NT2/D1 (cell line): ENCODE results near the gene ARHGEF10L.

ENCODE experiments used
- DNase-seq: peaks from one replicate; pipeline ENCODE4 v3.0.0-alpha.2; 2011; ENCODE audit warnings: low read depth, low spot score
- H3K27me3 ChIP-seq: 2 replicates; pipeline ENCODE4 v1.6.0; 2011; ENCODE audit warnings: mild to moderate bottlenecking; ENCODE audit not compliant: insufficient read length, insufficient read depth
- H3K36me3 ChIP-seq: 2 replicates; pipeline ENCODE4 v1.6.1; 2011; ENCODE audit warnings: mild to moderate bottlenecking, low read length, mixed read lengths; ENCODE audit not compliant: insufficient read depth, insufficient read length
- H3K4me1 ChIP-seq: 2 replicates; pipeline ENCODE4 v1.5.1; 2011; ENCODE audit not compliant: insufficient read depth, insufficient read length
- H3K4me3 ChIP-seq: 2 replicates; pipeline ENCODE4 v1.5.1; 2011; ENCODE audit warnings: low read depth; ENCODE audit not compliant: insufficient read length
- H3K9ac ChIP-seq: 2 replicates; pipeline ENCODE4 v1.6.0; 2011; ENCODE audit warnings: low read depth; ENCODE audit not compliant: insufficient read length
- H3K9me3 ChIP-seq: 2 replicates; pipeline ENCODE4 v1.5.1; 2011; ENCODE audit warnings: mild to moderate bottlenecking, low read length; ENCODE audit not compliant: insufficient read depth
- SUZ12 ChIP-seq: IDR thresholded peaks from 2 replicates; pipeline ENCODE4 v1.6.1; 2011; ENCODE audit not compliant: insufficient read length, insufficient read depth; ENCODE audit errors: extremely low read depth
- YY1 ChIP-seq: IDR thresholded peaks from 2 replicates; pipeline ENCODE4 v1.6.1; 2011; ENCODE audit not compliant: insufficient read length, insufficient read depth
- ZNF274 ChIP-seq: IDR thresholded peaks from 2 replicates; pipeline ENCODE4 v1.6.1; 2011; ENCODE audit warnings: mild to moderate bottlenecking, low read depth, low read length

ARHGEF10L gene

GRCh38 chr1:17575797-17576518 is 36.5 kb downstream of the ARHGEF10L start:
- Histone ChIP-seq H3K36me3 (no peaks in the 10 kb centered on the region), H3K27me3 (no peaks in the 10 kb centered on the region), H3K9me3 (no peaks in the 10 kb centered on the region), H3K4me3 (no peak overlapping the region), H3K9ac (no peak overlapping the region), H3K4me1 (peaks cover 34% of the 10 kb centered on the region)
- TF ChIP-seq SUZ12, result no peak
- TF ChIP-seq ZNF274, result no peak
- no peak for TF ChIP-seq YY1
- DNase-seq, result no peak

GRCh38 chr1:17576519-17576853 is 37.0 kb downstream of the ARHGEF10L start:
- Histone ChIP-seq H3K9ac (no peak overlapping the region), H3K4me1 (peaks cover 34% of the 10 kb centered on the region)

GRCh38 chr1:17577907-17578297 is 38.4 kb downstream of the ARHGEF10L start:
- no peak overlapping the region for H3K9ac ChIP-seq
- no peak overlapping the region for H3K4me3 ChIP-seq
- H3K27me3 ChIP-seq, result no peaks in the 10 kb centered on the region
- no peak for TF ChIP-seq ZNF274
- no peak for TF ChIP-seq YY1
- TF ChIP-seq SUZ12, result no peak
- H3K4me1 ChIP-seq, result peaks cover 33% of the 10 kb centered on the region
- H3K9me3 ChIP-seq, result no peaks in the 10 kb centered on the region
- no peak for DNase-seq
- H3K36me3 ChIP-seq, result no peaks in the 10 kb centered on the region

More at GRCh38 chr1:17576519-17576853, 37.0 kb downstream of the ARHGEF10L start:
- TF ChIP-seq YY1 (no peak), SUZ12 (no peak), ZNF274 (no peak)
- Histone ChIP-seq H3K4me3 (no peak overlapping the region), H3K36me3 (no peaks in the 10 kb centered on the region), H3K27me3 (no peaks in the 10 kb centered on the region), H3K9me3 (no peaks in the 10 kb centered on the region)
- no peak for DNase-seq

GRCh38 chr1:17579951-17580939 is 40.7 kb downstream of the ARHGEF10L start:
- Histone ChIP-seq H3K9me3 (no peaks in the 10 kb centered on the region), H3K4me3 (no peak overlapping the region), H3K27me3 (no peaks in the 10 kb centered on the region), H3K4me1 (peaks cover 21% of the 10 kb centered on the region), H3K9ac (no peak overlapping the region), H3K36me3 (peaks cover 3% of the 10 kb centered on the region)
- DNase-seq, result no peak
- TF ChIP-seq YY1, result no peak
- TF ChIP-seq SUZ12, result no peak
- TF ChIP-seq ZNF274, result no peak

GRCh38 chr1:17581389-17582123 is 42.1 kb downstream of the ARHGEF10L start:
- H3K4me1 ChIP-seq, result peaks cover 17% of the 10 kb centered on the region
- H3K36me3 ChIP-seq, result peaks cover 10% of the 10 kb centered on the region
- TF ChIP-seq SUZ12 (no peak), YY1 (no peak), ZNF274 (no peak)
- H3K4me3 ChIP-seq, result no peak overlapping the region
- H3K9ac ChIP-seq, result no peak overlapping the region
- no peaks in the 10 kb centered on the region for H3K9me3 ChIP-seq
- DNase-seq, result no peak
- H3K27me3 ChIP-seq, result no peaks in the 10 kb centered on the region

- Histone ChIP-seq H3K4me1 (peaks cover 22% of the 10 kb centered on the region), H3K9me3 (no peaks in the 10 kb centered on the region), H3K9ac (no peak overlapping the region), H3K36me3 (peaks cover 10% of the 10 kb centered on the region), H3K4me3 (no peak overlapping the region), H3K27me3 (no peaks in the 10 kb centered on the region)
- no peak for DNase-seq
- TF ChIP-seq ZNF274, result no peak
- no peak for TF ChIP-seq SUZ12
- no peak for TF ChIP-seq YY1
Measured at GRCh38 chr1:17582124-17582774, 42.8 kb downstream of the ARHGEF10L start.

GRCh38 chr1:17584539-17584938 is 45.0 kb downstream of the ARHGEF10L start:
- DNase-seq, result no peak
- no peak overlapping the region for H3K9ac ChIP-seq
- peaks cover 10% of the 10 kb centered on the region for H3K36me3 ChIP-seq
- H3K27me3 ChIP-seq, result no peaks in the 10 kb centered on the region
- H3K4me1 ChIP-seq, result peaks cover 36% of the 10 kb centered on the region
- no peaks in the 10 kb centered on the region for H3K9me3 ChIP-seq
- TF ChIP-seq SUZ12 (no peak), YY1 (no peak), ZNF274 (no peak)
- no peak overlapping the region for H3K4me3 ChIP-seq
